Panc1 (cell line): Measurements from ENCODE around the gene SCYL3. TPM values are rescaled to one million over a fixed set of nuclear protein-coding genes. Genes with fewer than 3 reads are reported as not detected.
"Not testable (repeated sequence)": the region's sequence is repeated elsewhere in the genome, so short reads cannot be mapped to it uniquely, and the experiment has no call there.

ENCODE experiments used
- ATAC-seq: fragments of 200-7000 bp; cut with Tn5 transposase; 2 replicates; pipeline ENCODE4 v1.9.1; 2020; ENCODE audit warnings: mild to moderate bottlenecking, moderate library complexity
- BruUV-seq: library from RNA; stranded (reverse); fragments of 400-500 nt; replicated peaks from 2 replicates; lab custom pipeline; 2021; lab: Mats Ljungman, UMichigan
- CTCF ChIA-PET: fragments of 300-600 bp; sonication (Branson Sonifier 250); formaldehyde crosslinking; loops from one replicate; lab custom pipeline; 2022; ENCODE audit warnings: antibody characterized with exemption; lab: Charles Lee
- POLR2A ChIA-PET: fragments of 300-600 bp; sonication (Branson Sonifier 250); formaldehyde crosslinking; loops from one replicate; lab custom pipeline; 2022; ENCODE audit warnings: antibody characterized with exemption; lab: Charles Lee
- DNase-seq: peaks from one replicate; pipeline ENCODE4 v3.0.0-alpha.2; 2010; ENCODE audit warnings: low read depth, low spot score
- H3K27ac ChIP-seq: 2 replicates; pipeline ENCODE4 v1.5.1; 2011; ENCODE audit warnings: mild to moderate bottlenecking, low read length, inconsistent platforms
- H3K27me3 ChIP-seq: fragments of 200-500 bp; sonication (Bioruptor generic); 2 replicates; pipeline ENCODE4 v1.6.0; 2014; ENCODE audit warnings: low read length, inconsistent platforms; ENCODE audit not compliant: control insufficient read depth, insufficient read depth
- H3K36me3 ChIP-seq: fragments of 200-500 bp; sonication (Bioruptor generic); 2 replicates; pipeline ENCODE4 v1.5.1; 2014; ENCODE audit warnings: inconsistent platforms, mild to moderate bottlenecking, low read length, moderate library complexity; ENCODE audit not compliant: control insufficient read depth, insufficient read depth
- H3K4me1 ChIP-seq: 2 replicates; pipeline ENCODE4 v1.5.1; 2011; ENCODE audit warnings: inconsistent platforms, mild to moderate bottlenecking, low read length, moderate library complexity; ENCODE audit not compliant: control insufficient read depth, insufficient read depth
- H3K4me3 ChIP-seq, 2 experiments: 2 replicates each; pipeline ENCODE4 v1.5.1; 2011 to 2012; ENCODE audit warnings: low read depth in 2 of 2, low read length in 2 of 2, mild to moderate bottlenecking in 2 of 2, inconsistent platforms in 1 of 2, moderate library complexity in 1 of 2
- H3K9me3 ChIP-seq: fragments of 200-500 bp; sonication (Bioruptor generic); 2 replicates; pipeline ENCODE4 v1.5.1; 2014; ENCODE audit warnings: low read depth, mild to moderate bottlenecking, inconsistent platforms, low read length, moderate library complexity; ENCODE audit not compliant: control insufficient read depth, insufficient read depth
- POLR2AphosphoS5 ChIP-seq: IDR thresholded peaks from 2 replicates; pipeline ENCODE4 v1.6.1; 2012; ENCODE audit warnings: mild to moderate bottlenecking, low read depth, low read length, moderate library complexity
- REST ChIP-seq, 2 experiments: IDR thresholded peaks; 2 replicates each; pipeline ENCODE4 v1.6.1; 2011 to 2012; ENCODE audit warnings: low read depth in 2 of 2, control low read depth in 1 of 2, low read length in 1 of 2, mild to moderate bottlenecking in 1 of 2, moderate library complexity in 1 of 2; ENCODE audit not compliant: insufficient read depth in 1 of 2
- SIN3A ChIP-seq: IDR thresholded peaks from 2 replicates; pipeline ENCODE4 v1.6.1; 2012; ENCODE audit warnings: low read depth, mild to moderate bottlenecking, low read length, moderate library complexity, borderline replicate concordance; ENCODE audit not compliant: insufficient read depth
- TCF7L2 ChIP-seq: IDR thresholded peaks from 2 replicates; pipeline ENCODE4 v1.6.1; 2011; ENCODE audit warnings: mild to moderate bottlenecking, low read depth, low read length, inconsistent platforms
- in situ Hi-C: cut with HindIII; loops from 2 replicates; pipeline ENCODE4 v1.10.0; 2016; ENCODE audit warnings: low sequenced_read_pairs, low pct_unique_long_range_greater_than_20kb
- intact Hi-C: fragments of 100-400 bp; cut with micrococcal nuclease; formaldehyde crosslinking; loops from one replicate; pipeline ENCODE4 v1.10.0; 2022; ENCODE audit not compliant: unreplicated experiment
- total RNA-seq: library from RNA; stranded (reverse); gene quantifications from one replicate; pipeline ENCODE4 v1.2.1, GENCODE V29; 2021; ENCODE audit not compliant: unreplicated experiment
- TF ChIP-seq, protein P1 (sequence below): fragments of 450-650 bp; IDR thresholded peaks from 2 replicates; pipeline ENCODE4 v1.5.1; 2017; ENCODE audit warnings: mild to moderate bottlenecking

The SCYL3 gene
- total RNA-seq, 1 experiment from 2014 or later, result 7.8 TPM

DNA sequence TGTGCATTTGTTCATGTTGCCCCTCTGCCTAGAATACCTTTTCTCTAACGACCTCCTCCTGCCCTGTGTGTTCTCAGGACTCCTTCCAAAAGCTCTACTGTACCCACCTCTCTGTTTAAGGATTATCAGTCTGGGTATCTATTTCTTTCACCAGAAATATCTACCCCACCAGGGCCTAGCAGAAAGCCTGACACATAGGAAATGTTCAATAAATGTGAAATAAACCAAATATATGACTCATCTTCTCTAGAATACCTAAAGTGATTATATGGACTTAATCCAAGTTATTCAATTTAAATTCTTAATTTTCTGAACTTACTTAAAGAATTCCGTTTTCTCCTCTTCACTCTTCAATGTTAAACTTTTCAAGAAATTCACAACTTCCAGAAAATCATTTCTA is 27.1 kb downstream of the SCYL3 start:
- Histone ChIP-seq H3K9me3 (no peaks in the 10 kb centered on the region), H3K27ac (no peak overlapping the region), H3K36me3 (peaks cover 49% of the 10 kb centered on the region), H3K27me3 (no peaks in the 10 kb centered on the region), H3K4me3 (no peak overlapping the region), H3K4me1 (no peaks in the 10 kb centered on the region)
- DNase-seq, result no peak
- in situ Hi-C loops, result no loop called here
- TF ChIP-seq POLR2AphosphoS5, result no peak
- no peak for TF ChIP-seq SIN3A
- TF ChIP-seq, protein P1, sequence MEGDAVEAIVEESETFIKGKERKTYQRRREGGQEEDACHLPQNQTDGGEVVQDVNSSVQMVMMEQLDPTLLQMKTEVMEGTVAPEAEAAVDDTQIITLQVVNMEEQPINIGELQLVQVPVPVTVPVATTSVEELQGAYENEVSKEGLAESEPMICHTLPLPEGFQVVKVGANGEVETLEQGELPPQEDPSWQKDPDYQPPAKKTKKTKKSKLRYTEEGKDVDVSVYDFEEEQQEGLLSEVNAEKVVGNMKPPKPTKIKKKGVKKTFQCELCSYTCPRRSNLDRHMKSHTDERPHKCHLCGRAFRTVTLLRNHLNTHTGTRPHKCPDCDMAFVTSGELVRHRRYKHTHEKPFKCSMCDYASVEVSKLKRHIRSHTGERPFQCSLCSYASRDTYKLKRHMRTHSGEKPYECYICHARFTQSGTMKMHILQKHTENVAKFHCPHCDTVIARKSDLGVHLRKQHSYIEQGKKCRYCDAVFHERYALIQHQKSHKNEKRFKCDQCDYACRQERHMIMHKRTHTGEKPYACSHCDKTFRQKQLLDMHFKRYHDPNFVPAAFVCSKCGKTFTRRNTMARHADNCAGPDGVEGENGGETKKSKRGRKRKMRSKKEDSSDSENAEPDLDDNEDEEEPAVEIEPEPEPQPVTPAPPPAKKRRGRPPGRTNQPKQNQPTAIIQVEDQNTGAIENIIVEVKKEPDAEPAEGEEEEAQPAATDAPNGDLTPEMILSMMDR, result no peak
- POLR2A ChIA-PET, result no interaction called here
- intact Hi-C loops, result no loop called here
- CTCF ChIA-PET, result no interaction called here
- BruUV-seq, result no TSS peak
- no peak for ATAC-seq

GRCh38 chr1:169864531-169864930 is 29.2 kb downstream of the SCYL3 start:
- CTCF ChIA-PET, H3K9me3 ChIP-seq, H3K4me1 ChIP-seq, H3K4me3 ChIP-seq, intact Hi-C loops, in situ Hi-C loops, DNase-seq, H3K27me3 ChIP-seq, ATAC-seq, H3K27ac ChIP-seq, BruUV-seq: not testable (repeated sequence)
- peaks cover 41% of the 10 kb centered on the region for H3K36me3 ChIP-seq
- POLR2A ChIA-PET, result interaction anchor here (0.6 kb wide), 1 partner anchor 83 kb away, joined by 3 read pairs; no protein-coding TSS in a partner anchor

GRCh38 chr1:169860750-169861149 is 32.9 kb downstream of the SCYL3 start:
- POLR2A ChIA-PET, result no interaction called here
- Histone ChIP-seq H3K36me3 (peaks cover 26% of the 10 kb centered on the region), H3K27ac (no peak overlapping the region), H3K4me3 (no peak overlapping the region), H3K27me3 (no peaks in the 10 kb centered on the region), H3K9me3 (no peaks in the 10 kb centered on the region), H3K4me1 (peaks cover 5% of the 10 kb centered on the region; the same call in 1 of the 2 replicates)
- no TSS peak for BruUV-seq
- no peak for ATAC-seq
- CTCF ChIA-PET, result no interaction called here
- in situ Hi-C loops (no loop called here), intact Hi-C loops (no loop called here)
- DNase-seq, result no peak
- TF ChIP-seq REST (IDR thresholded peaks at IDR 0.05; ENCODE audit: insufficient read depth in 1 of 2, low read depth in 2 of 2, low read length in 1 of 2) (no peak), TCF7L2 (no peak), POLR2AphosphoS5 (no peak), SIN3A (no peak)
- TF ChIP-seq, protein P1, result no peak
